Osteocyte (in vitro differentiated cells): Measurements from ENCODE around the gene HES7. TPM values are rescaled to one million over a fixed set of nuclear protein-coding genes. Genes with fewer than 3 reads are reported as not detected.
A peak's percentile ranks its signal among the peaks of the same experiment; 100 is the strongest.

ENCODE experiments used
- DNase-seq: peaks from one replicate; pipeline ENCODE4 v3.0.0; 2021; ENCODE audit warnings: mixed read lengths; ENCODE audit not compliant: unreplicated experiment; ENCODE audit errors: extremely low spot score
- H3K27ac Mint-ChIP-seq: one replicate; pipeline ENCODE4 v1.8.0; 2021; ENCODE audit warnings: mild to moderate bottlenecking, mixed read lengths; ENCODE audit not compliant: unreplicated experiment
- H3K27me3 Mint-ChIP-seq: one replicate; pipeline ENCODE4 v1.8.0; 2021; ENCODE audit warnings: mixed read lengths; ENCODE audit not compliant: unreplicated experiment
- H3K36me3 Mint-ChIP-seq: one replicate; pipeline ENCODE4 v1.8.0; 2021; ENCODE audit warnings: mixed read lengths; ENCODE audit not compliant: unreplicated experiment
- H3K4me1 Mint-ChIP-seq: one replicate; pipeline ENCODE4 v1.8.0; 2021; ENCODE audit warnings: mixed read lengths; ENCODE audit not compliant: unreplicated experiment
- H3K4me3 Mint-ChIP-seq: one replicate; pipeline ENCODE4 v1.8.0; 2021; ENCODE audit warnings: mild to moderate bottlenecking, moderate library complexity, mixed read lengths; ENCODE audit not compliant: unreplicated experiment
- H3K9me3 Mint-ChIP-seq: one replicate; pipeline ENCODE4 v1.8.0; 2021; ENCODE audit warnings: mixed read lengths; ENCODE audit not compliant: unreplicated experiment
- CTCF ChIP-seq: fragments of 200-600 bp; sonication (generic); IDR thresholded peaks from 2 replicates; pipeline ENCODE4 v1.5.0; 2021; ENCODE audit warnings: antibody characterized with exemption, mild to moderate bottlenecking, moderate library complexity
- total RNA-seq: library from RNA; stranded (reverse); gene quantifications from 2 replicates; pipeline ENCODE4 v1.2.1, GENCODE V29; 2021

HES7 gene
- total RNA-seq, 1 donor from 2014 or later: 2.3 TPM

GRCh38 chr17:8164815-8165131 lies 40.9 kb upstream of the HES7 start:
- peak overlapping the region; percentile 98 for H3K27ac Mint-ChIP-seq
- H3K27me3 Mint-ChIP-seq: no peaks in the 10 kb centered on the region
- no peak overlapping the region for H3K4me3 Mint-ChIP-seq
- DNase-seq: no peak
- H3K9me3 Mint-ChIP-seq: no peaks in the 10 kb centered on the region
- H3K36me3 Mint-ChIP-seq: peaks cover 8% of the 10 kb centered on the region
- peaks cover 32% of the 10 kb centered on the region for H3K4me1 Mint-ChIP-seq
- TF ChIP-seq CTCF: no peak

- peaks cover 33% of the 10 kb centered on the region for H3K4me1 Mint-ChIP-seq
- no peaks in the 10 kb centered on the region for H3K9me3 Mint-ChIP-seq
- no peaks in the 10 kb centered on the region for H3K27me3 Mint-ChIP-seq
- TF ChIP-seq CTCF: no peak
- peak overlapping the region; percentile 98 for H3K27ac Mint-ChIP-seq
- peak overlapping the region; percentile 87 for H3K4me3 Mint-ChIP-seq
- peaks cover 8% of the 10 kb centered on the region for H3K36me3 Mint-ChIP-seq
- DNase-seq: no peak
Observed at GRCh38 chr17:8163978-8164814, 40.3 kb upstream of the HES7 start.

GRCh38 chr17:8162997-8163977 lies 39.4 kb upstream of the HES7 start:
- Mint-ChIP-seq H3K36me3 (peaks cover 11% of the 10 kb centered on the region), H3K9me3 (no peaks in the 10 kb centered on the region), H3K4me3 (peak overlapping the region; percentile 87), H3K4me1 (peaks cover 38% of the 10 kb centered on the region), H3K27ac (peak overlapping the region; percentile 98), H3K27me3 (no peaks in the 10 kb centered on the region)
- DNase-seq: no peak
- no peak for TF ChIP-seq CTCF

GRCh38 chr17:8162233-8162996 lies 38.5 kb upstream of the HES7 start, which contains the start of gene VAMP2:
TSS of gene VAMP2 (minus strand) at chr17:8162948. CDS start at chr17:8162879, 69 bp downstream.
- no peaks in the 10 kb centered on the region for H3K9me3 Mint-ChIP-seq
- H3K36me3 Mint-ChIP-seq: peaks cover 11% of the 10 kb centered on the region
- H3K27ac Mint-ChIP-seq: peak within 1 kb of the TSS; percentile 98
- H3K27me3 Mint-ChIP-seq: no peaks in the 10 kb centered on the region
- DNase-seq: peak; percentile 95
- no peak for TF ChIP-seq CTCF
- H3K4me1 Mint-ChIP-seq: peaks cover 38% of the 10 kb centered on the region
- H3K4me3 Mint-ChIP-seq: peak within 1 kb of the TSS; percentile 87
